DND-41 (cell line): ENCODE measurements around the gene COPA.

Experiments used
- EZH2 ChIP-seq: IDR thresholded peaks from 3 replicates; pipeline ENCODE4 v1.6.1; 2012; ENCODE audit warnings: borderline replicate concordance, low read depth, mild to moderate bottlenecking, moderate library complexity, low read length, inconsistent platforms; ENCODE audit not compliant: severe bottlenecking
- TF ChIP-seq, protein P1 (sequence below): IDR thresholded peaks from 2 replicates; pipeline ENCODE4 v1.5.1; 2012; ENCODE audit warnings: borderline replicate concordance, low read length, moderate library complexity, mild to moderate bottlenecking; ENCODE audit not compliant: poor library complexity, severe bottlenecking; ENCODE audit errors: extremely low read depth

DNA sequence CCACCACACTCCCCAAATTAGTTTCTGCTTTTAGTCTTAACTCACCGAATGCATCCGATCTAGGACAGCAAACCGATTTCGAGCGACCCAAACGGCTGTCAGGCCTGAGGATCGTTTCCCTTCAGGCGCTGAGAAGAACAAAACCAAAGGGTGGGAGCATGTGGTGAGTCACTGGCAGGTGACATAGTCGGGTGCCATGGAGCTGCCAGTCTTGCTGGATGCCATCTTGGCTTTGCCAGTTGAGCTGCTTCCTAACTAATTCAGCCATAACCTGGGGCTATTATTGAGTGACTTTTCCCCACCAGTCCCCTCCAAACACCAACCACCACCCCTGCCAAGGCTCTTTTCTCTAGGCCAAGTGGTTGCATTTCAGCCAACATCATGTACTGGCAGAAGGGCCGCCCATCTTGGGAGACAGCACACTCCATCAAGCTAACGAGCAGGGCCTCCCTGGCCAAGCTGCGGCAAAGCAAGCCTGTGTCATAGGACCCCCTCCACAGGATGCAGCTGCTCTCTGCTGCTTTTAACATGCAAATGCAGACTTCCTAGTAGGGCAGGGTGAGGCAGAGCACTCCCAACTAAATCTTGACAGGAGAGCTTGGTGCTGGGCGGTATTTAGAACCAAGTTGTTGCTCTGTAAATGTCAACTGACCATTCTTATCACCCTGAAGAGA is 35.8 kb downstream of the COPA start:
- TF ChIP-seq, protein P1, sequence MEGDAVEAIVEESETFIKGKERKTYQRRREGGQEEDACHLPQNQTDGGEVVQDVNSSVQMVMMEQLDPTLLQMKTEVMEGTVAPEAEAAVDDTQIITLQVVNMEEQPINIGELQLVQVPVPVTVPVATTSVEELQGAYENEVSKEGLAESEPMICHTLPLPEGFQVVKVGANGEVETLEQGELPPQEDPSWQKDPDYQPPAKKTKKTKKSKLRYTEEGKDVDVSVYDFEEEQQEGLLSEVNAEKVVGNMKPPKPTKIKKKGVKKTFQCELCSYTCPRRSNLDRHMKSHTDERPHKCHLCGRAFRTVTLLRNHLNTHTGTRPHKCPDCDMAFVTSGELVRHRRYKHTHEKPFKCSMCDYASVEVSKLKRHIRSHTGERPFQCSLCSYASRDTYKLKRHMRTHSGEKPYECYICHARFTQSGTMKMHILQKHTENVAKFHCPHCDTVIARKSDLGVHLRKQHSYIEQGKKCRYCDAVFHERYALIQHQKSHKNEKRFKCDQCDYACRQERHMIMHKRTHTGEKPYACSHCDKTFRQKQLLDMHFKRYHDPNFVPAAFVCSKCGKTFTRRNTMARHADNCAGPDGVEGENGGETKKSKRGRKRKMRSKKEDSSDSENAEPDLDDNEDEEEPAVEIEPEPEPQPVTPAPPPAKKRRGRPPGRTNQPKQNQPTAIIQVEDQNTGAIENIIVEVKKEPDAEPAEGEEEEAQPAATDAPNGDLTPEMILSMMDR: no peak
- no peak for TF ChIP-seq EZH2
